NCI-H510A (cell line): Measurements from ENCODE around the gene NXNL1.

Source experiments
- DNase-seq: peaks from one replicate; lab custom pipeline; 2025; lab: John Stamatoyannopoulos, UW

NXNL1 gene

DNA sequence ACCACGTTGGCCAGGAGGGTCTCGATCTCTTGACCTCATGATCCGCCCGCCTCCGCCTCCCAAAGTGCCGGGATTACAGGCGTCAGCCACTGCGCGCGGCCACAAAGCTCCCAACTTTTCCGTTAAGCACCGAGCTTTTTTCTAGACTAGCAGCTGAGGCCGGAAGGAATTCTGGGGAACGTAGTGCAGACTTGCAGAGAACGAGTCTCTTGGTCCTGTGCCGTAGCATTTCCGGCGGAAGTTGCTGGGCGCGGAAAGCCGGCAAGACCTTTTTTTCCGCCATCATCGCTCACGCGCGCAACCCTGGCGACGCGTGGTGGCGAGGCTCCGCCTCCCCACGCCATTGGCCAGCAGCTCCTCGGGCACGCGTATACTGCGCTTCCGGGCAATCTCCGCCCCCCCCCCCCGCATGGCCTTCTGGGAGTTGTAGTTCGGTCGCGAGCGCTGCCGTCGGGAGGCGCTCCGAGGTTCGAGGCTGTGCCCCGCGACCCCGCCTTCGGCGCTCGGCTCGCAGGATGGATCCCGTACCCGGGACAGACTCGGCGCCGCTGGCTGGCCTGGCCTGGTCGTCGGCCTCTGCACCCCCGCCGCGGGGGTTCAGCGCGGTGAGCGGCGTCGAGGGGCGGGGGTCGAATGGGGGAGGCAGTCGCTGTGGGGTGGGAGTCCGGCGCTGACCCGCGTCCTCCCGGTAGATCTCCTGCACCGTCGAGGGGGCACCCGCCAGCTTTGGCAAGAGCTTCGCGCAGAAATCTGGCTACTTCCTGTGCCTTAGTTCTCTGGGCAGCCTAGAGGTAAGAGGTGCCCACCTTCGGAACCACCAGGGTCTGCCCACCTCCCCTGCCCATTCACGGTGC, 40.9 kb downstream of the NXNL1 start, which contains the start of gene MVB12A:
TSS of gene MVB12A (plus strand) at position 427 of the 854 bp plus-strand sequence. CDS start at position 516, 89 bp downstream.
- DNase-seq, result peak; percentile 96

DNA sequence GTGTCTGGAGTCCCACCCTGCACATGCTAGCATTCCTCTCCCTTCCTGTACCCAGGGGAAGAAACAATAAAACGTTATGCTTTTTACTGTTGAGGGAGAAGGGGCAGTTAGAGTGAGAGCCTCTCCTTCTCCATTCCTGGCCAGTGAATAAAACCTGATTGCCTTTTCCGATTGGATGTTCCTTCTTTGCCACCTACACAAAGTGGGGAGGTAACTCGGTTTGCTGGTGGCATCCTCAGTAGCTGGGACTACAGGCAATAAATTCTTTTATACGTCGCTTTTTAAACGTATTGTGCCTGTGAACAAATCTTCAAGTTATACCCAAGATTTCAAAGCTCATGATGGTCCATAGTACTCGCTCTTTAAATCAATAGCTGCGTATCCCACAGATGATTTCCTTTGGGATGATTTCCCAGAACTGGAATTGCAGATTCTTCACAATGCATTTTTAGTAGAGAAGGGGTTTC, 41.5 kb downstream of the NXNL1 start:
- no peak for DNase-seq

DNA sequence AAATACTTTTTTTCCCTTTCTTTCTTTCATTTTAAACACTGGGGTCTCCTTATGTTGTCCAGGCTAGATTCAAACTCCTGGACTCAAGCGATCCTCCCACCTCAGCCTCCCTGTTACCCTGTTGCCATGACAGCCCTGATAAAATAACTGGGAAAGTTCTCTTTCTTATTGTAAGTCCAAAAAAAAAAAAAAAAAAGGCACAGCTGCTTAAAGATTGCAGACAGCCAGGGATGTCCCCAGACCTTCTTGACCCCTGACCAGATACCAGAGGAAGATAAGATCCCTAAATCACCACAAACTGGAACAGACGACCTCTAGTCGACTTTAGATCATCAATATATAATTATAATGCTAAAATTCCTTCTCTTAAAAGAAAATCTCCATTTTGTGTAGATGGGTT, 42.0 kb downstream of the NXNL1 start:
- DNase-seq, result no peak

DNA sequence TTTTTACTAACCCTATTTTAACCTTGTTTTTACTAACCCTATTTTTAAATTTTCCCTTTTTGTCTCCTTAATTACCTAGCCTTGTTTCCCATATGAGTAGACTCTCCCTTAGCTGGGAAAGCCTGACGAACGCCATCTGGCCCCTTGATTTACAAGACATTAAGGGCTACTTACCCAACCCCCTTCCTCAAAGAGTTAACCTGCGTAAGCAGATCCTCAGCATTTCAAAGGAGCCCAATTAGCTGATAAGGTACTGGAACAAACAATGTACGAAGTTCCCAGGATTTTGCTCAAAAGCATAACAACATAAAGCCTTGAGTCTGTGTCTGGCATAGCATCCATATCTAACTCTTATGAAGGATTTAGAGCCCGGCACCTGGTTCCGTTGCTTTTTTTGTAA, 45.6 kb downstream of the NXNL1 start:
- DNase-seq, result no peak

DNA sequence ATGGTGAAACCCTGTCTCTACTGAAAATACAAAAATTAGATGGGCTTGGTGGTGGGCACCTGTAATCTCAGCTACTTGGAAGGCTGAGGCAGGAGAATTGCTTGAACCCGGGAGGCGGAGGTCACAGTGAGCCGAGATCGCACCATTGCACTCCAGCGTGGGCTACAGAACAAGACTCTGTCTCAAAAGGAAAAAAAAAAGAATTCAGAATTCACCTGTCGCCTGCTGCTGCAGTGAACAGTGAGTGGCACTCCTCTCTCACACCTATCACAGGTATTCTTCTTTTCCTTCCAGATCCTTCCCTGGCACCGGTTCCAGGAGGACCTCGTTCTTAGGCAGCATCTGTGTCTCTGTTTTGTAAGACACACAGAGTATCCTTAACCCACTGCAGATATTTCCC, 46.6 kb downstream of the NXNL1 start:
- no peak for DNase-seq

DNA sequence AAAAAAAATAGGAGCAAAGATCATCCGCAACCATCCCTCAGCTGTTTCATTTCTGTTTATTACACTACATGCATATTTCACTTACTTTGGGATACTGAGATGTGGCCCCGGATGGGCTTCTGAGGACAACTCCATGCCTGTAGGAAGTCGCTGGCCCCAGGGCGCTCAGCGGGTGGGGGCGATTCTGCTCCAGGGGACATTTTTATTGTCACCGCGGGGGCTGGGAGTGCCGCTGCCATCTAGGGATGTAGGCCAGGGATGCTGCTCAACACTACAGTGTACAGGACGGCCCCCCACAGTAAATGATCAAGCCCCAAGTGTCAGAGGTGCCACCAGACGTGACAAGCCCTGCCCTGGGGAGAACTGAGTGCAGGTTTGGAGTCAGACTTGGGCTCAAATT, 48.9 kb downstream of the NXNL1 start:
- no peak for DNase-seq

DNA sequence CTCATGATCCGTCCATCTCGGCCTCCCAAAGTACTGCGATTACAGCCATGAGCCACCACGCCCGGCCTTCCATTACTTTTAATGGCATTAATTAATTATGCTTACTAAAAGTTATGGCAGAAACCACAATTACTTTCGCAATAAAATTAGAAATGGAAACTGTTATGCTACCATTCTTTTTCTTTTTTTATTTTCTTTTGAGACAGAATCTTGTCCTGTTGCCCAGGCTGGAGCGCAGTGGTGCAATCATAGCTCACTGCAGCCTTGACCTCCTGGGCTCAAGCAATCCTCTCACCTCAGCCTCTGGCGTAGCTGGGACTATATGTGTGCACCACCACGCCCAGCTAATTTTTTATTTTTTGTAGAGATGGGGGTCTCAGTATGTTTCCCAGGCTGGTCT, 50.7 kb downstream of the NXNL1 start:
- DNase-seq, result no peak

DNA sequence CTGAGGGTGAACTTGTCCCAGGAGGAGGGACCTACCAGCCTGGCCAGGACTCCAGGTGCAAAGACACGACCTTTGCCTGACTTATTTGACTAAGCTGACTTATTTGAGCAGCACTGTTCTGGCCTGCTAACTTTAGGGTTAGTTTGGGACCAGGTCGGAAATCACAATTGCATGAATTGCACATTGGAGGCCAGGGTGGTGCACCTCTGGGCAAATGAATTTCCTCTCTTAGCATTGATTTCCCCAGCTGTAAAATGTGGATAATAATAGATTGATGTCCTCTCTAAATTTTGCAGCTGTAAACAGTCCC, 53.9 kb downstream of the NXNL1 start:
- no peak for DNase-seq

DNA sequence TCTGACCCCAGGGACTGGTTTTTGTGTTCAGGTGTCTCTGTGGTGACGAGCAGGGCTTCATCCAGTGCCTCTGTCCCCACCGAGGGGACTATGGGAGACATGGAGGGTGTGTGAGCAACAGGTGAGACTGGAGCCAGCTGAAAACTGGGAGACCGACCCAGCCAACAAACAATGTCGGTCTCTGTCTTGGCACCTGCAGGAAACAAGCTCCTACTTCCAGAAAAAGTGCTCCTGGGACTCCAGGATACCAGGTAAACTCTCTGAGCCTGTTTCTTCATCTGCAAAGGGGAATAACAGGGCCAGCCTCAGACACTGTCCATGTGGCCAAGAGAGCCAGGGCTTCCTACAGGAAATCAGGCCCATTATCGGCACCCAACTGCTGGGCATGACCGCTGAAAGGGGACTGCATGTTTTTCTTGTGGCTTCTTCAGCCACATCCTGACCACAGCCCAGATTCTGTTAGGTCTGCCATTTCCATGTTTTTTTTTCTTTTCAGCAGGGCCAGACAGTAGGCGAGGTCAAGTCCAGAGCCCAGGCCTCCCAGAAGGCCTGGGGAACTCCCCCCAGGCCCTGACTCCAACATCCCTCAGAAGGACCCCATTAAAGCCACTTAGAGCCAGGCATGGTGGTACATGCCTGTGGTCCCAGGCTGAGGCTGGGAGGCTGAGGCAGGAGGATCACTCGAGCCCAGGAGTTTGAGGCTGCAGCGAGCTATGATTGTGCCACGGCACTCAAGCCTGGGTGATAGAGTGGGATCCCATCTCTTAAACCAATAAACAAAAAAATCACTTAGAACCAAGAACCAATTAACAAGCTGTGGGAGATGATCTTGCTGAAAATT, 54.5 kb downstream of the NXNL1 start:
- no peak for DNase-seq
